Neural cell (in vitro differentiated cells): ENCODE data around the gene GMDS.

ENCODE experiments used
- CTCF ChIP-seq: fragments of 450-650 bp; IDR thresholded peaks from 2 replicates; pipeline ENCODE4 v1.5.1; 2014; ENCODE audit warnings: antibody characterized with exemption, mild to moderate bottlenecking, moderate library complexity; ENCODE audit not compliant: poor library complexity, severe bottlenecking
- EP300 ChIP-seq: fragments of 450-650 bp; conservative IDR thresholded peaks from 2 replicates; pipeline ENCODE4 v1.6.1; 2014; ENCODE audit warnings: antibody characterized with exemption, mild to moderate bottlenecking, moderate library complexity; ENCODE audit not compliant: poor library complexity, severe bottlenecking
- EZH2 ChIP-seq: fragments of 200-600, 300-800 bp; shearing (Covaris generic), sonication (generic); IDR thresholded peaks from 2 replicates; pipeline ENCODE4 v1.6.1; 2014; ENCODE audit warnings: antibody characterized with exemption, low read length, borderline replicate concordance, mild to moderate bottlenecking; ENCODE audit not compliant: insufficient read depth, poor library complexity, severe bottlenecking
- MXI1 ChIP-seq: fragments of 450-650 bp; conservative IDR thresholded peaks from 2 replicates; pipeline ENCODE4 v1.6.1; 2014; ENCODE audit warnings: antibody characterized with exemption, mild to moderate bottlenecking; ENCODE audit not compliant: poor library complexity, severe bottlenecking
- POLR2AphosphoS5 ChIP-seq: IDR thresholded peaks from 2 replicates; pipeline ENCODE4 v1.6.1; 2012
- RAD21 ChIP-seq: fragments of 450-650 bp; conservative IDR thresholded peaks from 2 replicates; pipeline ENCODE4 v1.6.1; 2014; ENCODE audit warnings: antibody characterized with exemption, mild to moderate bottlenecking, moderate library complexity
- REST ChIP-seq: IDR thresholded peaks from 2 replicates; pipeline ENCODE4 v1.6.1; 2012; ENCODE audit warnings: borderline replicate concordance
- SMC3 ChIP-seq: fragments of 450-650 bp; conservative IDR thresholded peaks from 2 replicates; pipeline ENCODE4 v1.6.1; 2014; ENCODE audit warnings: antibody characterized with exemption, mild to moderate bottlenecking, moderate library complexity; ENCODE audit not compliant: poor library complexity
- TAF1 ChIP-seq: IDR thresholded peaks from 2 replicates; pipeline ENCODE4 v1.6.1; 2012; ENCODE audit warnings: low read depth

- TF ChIP-seq CTCF (no peak), REST (no peak), EP300 (no peak), POLR2AphosphoS5 (no peak), EZH2 (no peak), TAF1 (no peak), RAD21 (no peak), SMC3 (no peak), MXI1 (no peak)
Measured at GRCh38 chr6:2270054-2270453, 24.6 kb upstream of the GMDS start.
